Vagina (tissue), 2 donors: ENCODE data around the gene VSIG1.

Experiments used
- POLR2A ChIP-seq, 2 donors: fragments of 450-650 bp; IDR thresholded peaks; one replicate each; pipeline ENCODE4 v1.6.1; 2017; ENCODE audit warnings: antibody characterized with exemption in 2 of 2, mild to moderate bottlenecking in 2 of 2, moderate library complexity in 2 of 2
- TF ChIP-seq, protein P1 (sequence below), 3 experiments: fragments of 450-650 bp in 2 of 3; fragments of 200-600 bp in 1 of 3; sonication (generic) in 1 of 3; IDR thresholded peaks; one replicate each; pipeline ENCODE4 v1.5.1; 2017 to 2019; ENCODE audit warnings: antibody characterized with exemption in 3 of 3, mild to moderate bottlenecking in 2 of 3, moderate library complexity in 2 of 3

DNA sequence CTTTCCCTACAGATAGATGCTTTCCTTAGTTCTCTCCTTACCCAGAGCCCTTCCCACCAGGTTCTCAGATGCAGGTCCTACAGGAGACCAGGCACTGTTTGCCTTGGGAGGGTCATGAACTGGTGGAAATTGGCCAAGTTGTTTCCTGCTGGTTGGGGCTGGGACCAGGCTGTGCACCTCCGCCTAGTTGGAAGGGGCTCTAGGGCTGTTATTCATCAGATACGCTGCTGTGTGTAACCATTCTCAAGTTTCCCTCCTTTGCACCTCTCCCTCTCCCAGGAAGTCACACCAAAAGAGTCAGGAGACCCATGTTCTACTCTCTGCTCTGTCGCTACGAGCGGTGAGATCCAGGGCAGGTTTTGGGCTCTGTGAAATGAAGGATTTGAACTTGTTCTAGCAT is 11.9 kb upstream of the VSIG1 start:
- TF ChIP-seq POLR2A (IDR thresholded peaks at IDR 0.05) = no peak
- TF ChIP-seq, protein P1, sequence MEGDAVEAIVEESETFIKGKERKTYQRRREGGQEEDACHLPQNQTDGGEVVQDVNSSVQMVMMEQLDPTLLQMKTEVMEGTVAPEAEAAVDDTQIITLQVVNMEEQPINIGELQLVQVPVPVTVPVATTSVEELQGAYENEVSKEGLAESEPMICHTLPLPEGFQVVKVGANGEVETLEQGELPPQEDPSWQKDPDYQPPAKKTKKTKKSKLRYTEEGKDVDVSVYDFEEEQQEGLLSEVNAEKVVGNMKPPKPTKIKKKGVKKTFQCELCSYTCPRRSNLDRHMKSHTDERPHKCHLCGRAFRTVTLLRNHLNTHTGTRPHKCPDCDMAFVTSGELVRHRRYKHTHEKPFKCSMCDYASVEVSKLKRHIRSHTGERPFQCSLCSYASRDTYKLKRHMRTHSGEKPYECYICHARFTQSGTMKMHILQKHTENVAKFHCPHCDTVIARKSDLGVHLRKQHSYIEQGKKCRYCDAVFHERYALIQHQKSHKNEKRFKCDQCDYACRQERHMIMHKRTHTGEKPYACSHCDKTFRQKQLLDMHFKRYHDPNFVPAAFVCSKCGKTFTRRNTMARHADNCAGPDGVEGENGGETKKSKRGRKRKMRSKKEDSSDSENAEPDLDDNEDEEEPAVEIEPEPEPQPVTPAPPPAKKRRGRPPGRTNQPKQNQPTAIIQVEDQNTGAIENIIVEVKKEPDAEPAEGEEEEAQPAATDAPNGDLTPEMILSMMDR (IDR thresholded peaks at IDR 0.05) = no peak
